ENCODE measurements around the gene TC2N. TPM values are rescaled to one million over a fixed set of nuclear protein-coding genes. Genes with fewer than 3 reads are reported as not detected.

Gene TC2N
- polyA plus RNA-seq, 3 donors, result 0.24 to 0.55 TPM; not detected in 1

DNA sequence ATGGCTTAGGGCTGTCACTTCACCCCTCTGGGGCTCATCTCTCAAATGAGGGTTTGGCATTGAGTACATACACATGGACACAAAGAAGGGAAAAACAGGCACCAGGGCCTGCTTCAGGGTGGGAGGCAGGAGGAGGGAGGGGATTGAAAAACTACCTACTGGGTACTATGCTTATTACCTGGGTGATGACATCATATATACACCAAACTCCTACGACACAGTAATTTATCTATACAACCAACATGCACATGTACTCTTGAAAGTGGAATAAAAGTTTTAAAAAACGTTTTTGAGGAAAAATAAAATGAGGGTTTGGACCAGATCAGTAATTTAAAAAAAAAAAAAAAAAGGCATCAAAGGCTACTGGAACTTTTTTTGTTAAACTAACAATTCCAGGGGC is 3.6 kb upstream of the TC2N start:
- H4K20me1 ChIP-seq (ENCODE audit: insufficient read depth, low read length), result no peaks in the 10 kb centered on the region
- no peak overlapping the region for H3K4me3 Mint-ChIP-seq
- intact Hi-C loops (cut with micrococcal nuclease), result no loop called here
- H3K9ac ChIP-seq (ENCODE audit: insufficient read depth, low read length, poor library complexity, severe bottlenecking), result no peak overlapping the region
- peaks cover 30% of the 10 kb centered on the region for H3K4me1 Mint-ChIP-seq
- H3K27me3 Mint-ChIP-seq (ENCODE audit: low read depth in 3 of 3), result peaks cover 0 to 3% (median 3%) of the 10 kb centered on the region in 3 donors
- H3K36me3 ChIP-seq (replicated peaks in 1 of 2; ENCODE audit: control insufficient read depth in 1 of 2, insufficient read depth in 2 of 2, low read length in 2 of 2), result no peaks in the 10 kb centered on the region
- no peaks in the 10 kb centered on the region for H3K27me3 ChIP-seq (ENCODE audit: control insufficient read depth in 2 of 2, insufficient read depth in 2 of 2, low read length in 2 of 2)
- no peaks in the 10 kb centered on the region for H3K36me3 Mint-ChIP-seq
- H3K79me2 ChIP-seq (ENCODE audit: insufficient read depth, low read length), result no peaks in the 10 kb centered on the region
- H3K27ac ChIP-seq (ENCODE audit: low read depth in 1 of 2, low read length in 2 of 2), result no peak overlapping the region
- no peak overlapping the region for H3K4me2 ChIP-seq (replicated peaks; ENCODE audit: extremely low read depth, low read length, poor library complexity, severe bottlenecking)
- H3K4me1 ChIP-seq (ENCODE audit: control insufficient read depth in 1 of 2, insufficient read depth in 2 of 2, low read length in 2 of 2), result peaks cover 24 to 28% of the 10 kb centered on the region in 2 donors
- DNase-seq, result no peak
- no peak overlapping the region for H2AFZ ChIP-seq (ENCODE audit: insufficient read depth, low read depth, low read length, poor library complexity, severe bottlenecking)
- no peak overlapping the region for H3K4me3 ChIP-seq (replicated peaks in 1 of 3; ENCODE audit: low read depth in 2 of 3, low read length in 3 of 3)
- TF ChIP-seq, protein P1, sequence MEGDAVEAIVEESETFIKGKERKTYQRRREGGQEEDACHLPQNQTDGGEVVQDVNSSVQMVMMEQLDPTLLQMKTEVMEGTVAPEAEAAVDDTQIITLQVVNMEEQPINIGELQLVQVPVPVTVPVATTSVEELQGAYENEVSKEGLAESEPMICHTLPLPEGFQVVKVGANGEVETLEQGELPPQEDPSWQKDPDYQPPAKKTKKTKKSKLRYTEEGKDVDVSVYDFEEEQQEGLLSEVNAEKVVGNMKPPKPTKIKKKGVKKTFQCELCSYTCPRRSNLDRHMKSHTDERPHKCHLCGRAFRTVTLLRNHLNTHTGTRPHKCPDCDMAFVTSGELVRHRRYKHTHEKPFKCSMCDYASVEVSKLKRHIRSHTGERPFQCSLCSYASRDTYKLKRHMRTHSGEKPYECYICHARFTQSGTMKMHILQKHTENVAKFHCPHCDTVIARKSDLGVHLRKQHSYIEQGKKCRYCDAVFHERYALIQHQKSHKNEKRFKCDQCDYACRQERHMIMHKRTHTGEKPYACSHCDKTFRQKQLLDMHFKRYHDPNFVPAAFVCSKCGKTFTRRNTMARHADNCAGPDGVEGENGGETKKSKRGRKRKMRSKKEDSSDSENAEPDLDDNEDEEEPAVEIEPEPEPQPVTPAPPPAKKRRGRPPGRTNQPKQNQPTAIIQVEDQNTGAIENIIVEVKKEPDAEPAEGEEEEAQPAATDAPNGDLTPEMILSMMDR (IDR thresholded peaks at IDR 0.05), result no peak
- no peak overlapping the region for H3K27ac Mint-ChIP-seq
- WGBS (ENCODE audit: insufficient coverage), result no CpG with 5 or more reads among the region's 2 CpGs
- no peaks in the 10 kb centered on the region for H3K9me3 ChIP-seq (replicated peaks in 1 of 2; ENCODE audit: control insufficient read depth in 1 of 2, insufficient read depth in 1 of 2, low read length in 2 of 2)
- peaks cover 0 to 5% (median 0%) of the 10 kb centered on the region in 7 donors for H3K9me3 Mint-ChIP-seq

- intact Hi-C loops (cut with micrococcal nuclease), result no loop called here
- Histone ChIP-seq H3K4me3 (replicated peaks in 1 of 3; ENCODE audit: low read depth in 2 of 3, low read length in 3 of 3) (no peak overlapping the region), H2AFZ (ENCODE audit: insufficient read depth, low read depth, low read length, poor library complexity, severe bottlenecking) (peak overlapping the region; percentile 29), H3K9ac (ENCODE audit: insufficient read depth, low read length, poor library complexity, severe bottlenecking) (no peak overlapping the region), H4K20me1 (ENCODE audit: insufficient read depth, low read length) (no peaks in the 10 kb centered on the region), H3K9me3 (replicated peaks in 1 of 2; ENCODE audit: control insufficient read depth in 1 of 2, insufficient read depth in 1 of 2, low read length in 2 of 2) (no peaks in the 10 kb centered on the region), H3K27ac (ENCODE audit: low read depth in 1 of 2, low read length in 2 of 2) (no peak overlapping the region), H3K79me2 (ENCODE audit: insufficient read depth, low read length) (no peaks in the 10 kb centered on the region), H3K36me3 (replicated peaks in 1 of 2; ENCODE audit: control insufficient read depth in 1 of 2, insufficient read depth in 2 of 2, low read length in 2 of 2) (no peaks in the 10 kb centered on the region), H3K27me3 (ENCODE audit: control insufficient read depth in 2 of 2, insufficient read depth in 2 of 2, low read length in 2 of 2) (no peaks in the 10 kb centered on the region), H3K4me1 (ENCODE audit: control insufficient read depth in 1 of 2, insufficient read depth in 2 of 2, low read length in 2 of 2) (peaks cover 24 to 28% of the 10 kb centered on the region in 2 donors), H3K4me2 (replicated peaks; ENCODE audit: extremely low read depth, low read length, poor library complexity, severe bottlenecking) (no peak overlapping the region)
- Mint-ChIP-seq H3K27me3 (ENCODE audit: low read depth in 3 of 3) (peaks cover 0 to 3% (median 3%) of the 10 kb centered on the region in 3 donors), H3K4me3 (peak overlapping the region in 1 of 2 donors; percentile 18), H3K9me3 (peaks cover 0 to 5% (median 0%) of the 10 kb centered on the region in 7 donors), H3K4me1 (peaks cover 30% of the 10 kb centered on the region), H3K36me3 (no peaks in the 10 kb centered on the region), H3K27ac (peak overlapping the region in 1 of 7 donors; percentile 36)
- TF ChIP-seq, protein P1 (IDR thresholded peaks at IDR 0.05), result no peak
- no peak for DNase-seq
- WGBS (ENCODE audit: insufficient coverage), result 53% methylated on average over 15 of the region's 16 CpGs
These were observed 2.7 kb upstream of the TC2N start for GRCh38 chr14:91870001-91870400.
